HG02870 (cell line): ENCODE data around the gene TEKT1.
"Not testable (repeated sequence)": the region's sequence is repeated elsewhere in the genome, so short reads cannot be mapped to it uniquely, and the experiment has no call there.

Experiments
- ATAC-seq: cut with Tn5 transposase; IDR thresholded peaks from one replicate; pipeline ENCODE4 v1.9.1; 2021; ENCODE audit warnings: mild to moderate bottlenecking, moderate library complexity; ENCODE audit not compliant: unreplicated experiment

The TEKT1 gene

DNA sequence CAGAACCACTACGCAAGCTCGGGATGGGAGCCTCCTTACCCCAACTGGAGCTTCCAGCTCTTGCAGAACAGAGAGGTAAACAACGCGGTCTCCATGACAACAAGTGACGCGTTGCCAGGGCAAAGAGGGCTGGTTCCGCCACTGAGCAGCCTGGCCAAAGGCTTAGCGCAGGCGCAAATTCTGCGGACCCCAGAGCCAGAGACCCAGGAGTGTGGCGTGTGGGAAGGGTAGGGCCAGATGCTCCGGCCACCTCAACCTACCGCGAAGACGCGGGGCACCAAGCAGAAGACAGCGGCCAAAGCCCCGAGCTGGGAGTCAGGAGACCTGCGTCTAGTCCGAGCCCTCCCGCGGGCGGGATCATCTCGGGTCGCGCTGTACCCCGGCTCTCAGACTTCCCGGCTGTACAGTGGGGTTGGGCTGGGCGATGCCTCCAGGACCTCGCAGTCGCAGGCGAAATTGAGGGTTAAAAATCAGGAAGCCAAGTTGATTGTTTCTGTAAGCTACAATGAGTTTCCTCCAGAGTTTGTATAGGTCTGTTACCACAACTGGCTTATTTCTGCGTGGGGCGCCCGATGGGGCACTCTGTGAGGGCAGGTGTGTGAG is at the start of gene TEKT1:
TEKT1 (minus strand) TSS at position 69 of the 603 bp plus-strand sequence. CDS start 1,353 bp downstream, outside the sequence.
- no peak for ATAC-seq

DNA sequence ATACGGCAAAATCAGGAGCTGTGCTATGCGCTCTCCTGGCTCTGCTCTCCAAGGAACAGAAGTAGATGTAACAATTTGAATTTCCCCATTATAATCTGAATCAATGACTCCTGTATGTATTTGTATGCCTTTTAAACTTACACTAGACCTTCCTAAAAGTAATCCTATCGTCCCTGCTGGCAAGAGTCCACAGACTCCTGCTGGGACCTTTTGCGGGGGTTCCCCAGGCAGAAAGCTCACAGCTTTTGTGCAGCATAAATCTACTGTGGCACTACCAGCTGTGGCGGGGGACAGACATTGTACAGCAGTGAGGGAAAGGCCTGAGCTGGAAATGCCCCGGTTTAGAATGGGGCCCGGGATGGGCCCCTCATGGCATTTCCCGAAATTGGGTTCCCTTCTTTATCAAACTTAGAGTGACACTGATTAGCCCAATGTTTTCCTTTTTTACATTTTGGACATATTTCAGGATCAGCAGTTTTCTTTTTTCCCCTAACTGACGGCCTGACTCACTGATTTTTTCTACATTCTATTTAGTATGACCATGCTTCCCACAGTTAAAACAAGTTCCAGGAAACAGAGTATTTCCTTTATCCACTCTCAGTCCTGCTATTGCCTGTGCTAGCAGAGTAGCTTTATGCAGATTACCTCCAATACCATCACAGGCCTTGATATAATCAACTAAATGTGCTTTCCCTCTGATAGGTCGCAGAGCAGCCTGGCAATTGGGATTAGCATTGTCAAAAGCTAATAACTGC is 47.9 kb upstream of the TEKT1 start:
- not testable (repeated sequence) for ATAC-seq

DNA sequence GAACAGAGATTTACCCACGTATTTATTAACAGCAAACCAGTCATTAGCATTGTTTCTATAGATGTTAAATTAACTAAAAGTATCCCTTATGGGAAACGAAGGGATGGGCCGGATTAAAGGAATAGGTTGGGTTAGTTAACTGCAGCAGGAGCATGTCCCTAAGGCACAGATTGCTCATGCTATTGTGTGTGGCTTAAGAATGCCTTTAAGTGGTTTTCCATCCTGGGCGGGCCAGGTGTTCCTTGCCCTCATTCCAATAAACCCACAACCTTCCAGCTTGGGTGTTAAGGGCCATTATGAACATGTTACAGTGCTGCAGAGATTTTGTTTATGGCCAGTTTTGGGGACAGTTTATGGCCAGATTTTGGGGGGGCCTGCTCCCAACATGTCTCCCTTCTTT is 43.7 kb upstream of the TEKT1 start:
- not testable (repeated sequence) for ATAC-seq

DNA sequence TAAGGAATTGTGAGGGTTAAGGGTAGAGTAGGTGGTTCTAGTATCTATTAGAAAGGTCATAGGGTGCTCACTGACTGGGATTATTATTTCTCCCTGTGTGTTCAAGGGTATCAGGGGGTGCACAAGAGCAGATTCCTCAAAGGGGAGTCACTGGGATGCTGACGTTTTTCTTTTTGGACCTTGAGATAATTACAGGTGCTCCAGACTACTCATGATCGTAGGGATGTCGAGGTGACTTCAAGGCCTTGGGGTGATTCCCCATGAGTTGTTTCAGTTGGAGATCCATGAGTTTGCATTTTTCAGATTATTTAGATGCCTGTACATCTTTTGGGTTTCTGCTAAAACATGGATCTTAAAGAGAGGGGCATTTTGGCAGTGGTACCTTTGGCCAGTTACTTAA is 41.4 kb upstream of the TEKT1 start:
- ATAC-seq, result no peak

DNA sequence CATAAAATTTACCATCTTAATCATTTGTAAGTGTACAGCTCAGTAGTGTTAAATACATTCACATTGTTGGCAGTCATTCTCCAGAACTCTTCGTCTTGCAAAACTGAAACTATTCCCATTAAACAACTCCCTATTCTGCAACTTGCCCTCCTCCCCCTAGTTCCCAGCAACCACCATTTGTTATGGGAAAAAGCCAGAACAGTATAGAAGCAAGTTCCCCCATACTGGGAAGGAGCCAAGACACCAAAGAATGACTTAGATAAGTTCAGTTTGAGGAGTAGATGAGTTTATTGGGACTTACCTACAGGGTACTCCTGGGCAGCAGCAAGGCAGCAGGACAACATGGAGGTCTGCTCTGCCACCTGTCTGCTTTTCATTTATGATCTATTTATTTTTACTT is 39.3 kb upstream of the TEKT1 start:
- no peak for ATAC-seq

DNA sequence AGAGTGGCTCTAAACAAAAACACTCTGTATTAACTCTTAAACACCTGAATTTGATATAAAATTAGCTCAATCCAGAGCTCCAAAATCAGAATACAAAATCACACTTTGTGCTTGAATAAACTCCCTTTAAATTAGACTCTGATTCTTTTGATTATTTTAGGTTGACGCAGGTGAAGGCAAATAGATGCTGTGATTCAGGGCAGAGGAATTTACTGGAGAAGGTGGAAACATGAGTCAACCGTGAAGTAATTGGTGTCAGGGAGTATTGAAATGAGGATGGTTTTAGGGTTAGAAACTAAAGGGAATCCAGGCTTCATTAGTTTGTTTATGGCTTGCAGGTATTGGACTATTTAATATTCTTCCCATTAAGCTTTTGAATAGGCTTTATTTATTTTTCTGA is 37.1 kb upstream of the TEKT1 start:
- no peak for ATAC-seq

DNA sequence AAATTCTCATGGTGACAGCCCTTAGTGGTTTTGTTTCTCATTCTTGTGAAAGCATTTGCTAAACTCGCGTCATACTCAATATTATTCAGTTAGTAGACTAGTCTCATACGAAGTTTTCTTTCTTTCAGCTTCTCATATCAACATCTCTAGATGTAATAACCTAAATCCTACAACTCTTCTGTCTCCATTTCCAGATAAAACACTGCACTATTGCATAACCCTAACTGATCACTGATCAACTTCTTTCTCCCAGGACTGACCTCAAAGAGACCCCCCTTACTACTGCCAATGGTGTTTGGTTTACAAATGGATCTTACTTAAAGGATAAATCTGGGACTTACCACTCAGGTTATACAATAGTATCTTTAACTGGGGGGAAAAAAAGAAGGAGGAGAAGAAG is 36.3 kb upstream of the TEKT1 start:
- ATAC-seq, result no peak

DNA sequence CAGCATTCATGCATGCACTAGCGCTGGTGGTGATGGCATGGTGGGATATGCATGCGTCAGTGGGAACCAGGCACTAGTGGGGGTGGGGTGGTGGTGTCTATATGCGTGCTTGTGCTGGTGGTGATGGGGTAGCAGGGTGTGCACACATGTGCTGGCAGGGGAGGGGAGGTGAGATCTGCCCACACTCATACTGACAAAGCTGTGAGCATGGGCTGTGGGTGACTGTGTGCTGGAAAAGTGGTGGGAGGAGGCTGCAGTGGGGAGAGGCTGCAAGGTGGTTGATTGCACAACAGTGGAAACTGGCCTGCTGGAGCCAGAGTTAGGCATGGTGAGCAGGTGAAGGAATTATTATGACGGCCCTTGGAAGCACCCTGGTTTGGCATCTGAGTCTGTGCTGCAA is 31.3 kb upstream of the TEKT1 start:
- no peak for ATAC-seq

DNA sequence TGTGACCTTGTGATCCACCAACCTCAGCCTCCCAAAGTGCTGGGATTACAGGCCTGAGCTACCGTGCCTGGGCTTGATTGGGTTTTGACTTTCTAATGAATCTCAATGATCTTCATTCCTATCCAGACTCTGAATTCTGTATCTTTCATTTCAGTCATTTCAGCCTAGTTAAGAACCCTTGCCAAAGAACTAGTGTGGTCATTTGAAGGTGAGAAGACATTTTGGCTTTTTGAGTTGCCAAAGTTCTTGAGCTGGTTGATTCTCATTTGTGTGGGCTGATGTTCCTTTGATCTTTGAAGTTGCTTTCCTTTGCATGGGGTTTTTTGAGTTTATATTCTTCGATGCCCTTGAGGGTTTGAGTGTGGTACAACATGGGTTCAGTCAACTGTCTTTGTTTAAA is 30.6 kb upstream of the TEKT1 start:
- no peak for ATAC-seq

DNA sequence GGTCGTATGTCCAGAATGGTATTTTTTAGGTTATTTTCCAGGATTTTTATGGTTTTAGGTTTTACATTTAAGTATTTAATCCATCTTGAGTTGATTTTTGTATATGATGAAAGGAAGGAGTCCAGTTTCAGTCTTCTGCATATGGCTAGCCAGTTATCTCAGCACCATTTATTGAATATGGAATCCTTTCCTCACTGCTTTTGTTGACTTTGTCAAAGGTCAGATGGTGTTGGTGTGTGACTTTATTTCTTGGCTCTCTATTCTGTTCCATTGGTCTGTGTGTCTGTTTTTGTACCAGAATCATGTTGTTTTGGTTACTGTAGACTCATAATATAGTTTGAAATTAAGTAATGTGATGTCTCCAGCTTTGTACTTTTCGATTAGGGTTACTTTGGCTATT is 26.4 kb upstream of the TEKT1 start:
- ATAC-seq, result no peak

DNA sequence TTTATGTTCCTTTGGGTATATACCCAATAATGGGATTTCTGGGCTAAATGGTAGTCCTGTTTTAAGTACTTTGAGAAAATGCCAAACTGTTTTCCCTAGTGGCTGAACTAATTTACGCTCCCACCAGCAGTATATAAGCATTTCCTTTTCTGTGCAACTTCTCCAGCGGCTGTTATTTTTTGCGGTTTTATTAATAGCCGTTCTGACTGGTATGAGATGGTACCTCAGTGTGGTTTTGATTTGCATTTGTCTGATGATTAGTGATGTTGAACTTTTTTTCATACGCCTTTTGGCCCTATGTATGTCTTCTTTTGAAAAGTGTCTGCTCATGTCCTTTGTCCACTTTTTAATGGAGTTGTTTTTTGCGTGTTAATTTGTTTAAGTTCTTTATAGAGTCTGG is 25.8 kb upstream of the TEKT1 start:
- no peak for ATAC-seq

DNA sequence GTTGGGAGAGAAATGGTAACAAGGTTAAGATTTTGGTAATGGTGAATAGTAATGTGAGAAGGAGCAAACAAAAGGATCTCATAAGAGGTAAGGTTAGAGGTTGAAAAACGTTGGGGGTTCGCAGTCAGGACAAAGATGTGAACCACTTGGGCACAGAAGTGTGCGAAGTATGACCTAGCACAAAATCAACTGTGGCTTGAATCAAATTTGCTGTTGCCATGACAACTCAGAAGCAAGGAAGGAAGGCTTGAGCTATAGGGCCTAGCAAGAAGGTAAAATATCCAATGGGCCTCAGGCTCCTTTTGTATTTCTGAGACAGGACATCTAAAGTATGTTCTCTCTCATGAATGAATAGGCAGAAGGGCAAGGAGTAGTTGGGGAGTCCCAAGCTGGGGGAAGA is 24.5 kb upstream of the TEKT1 start:
- ATAC-seq, result no peak

DNA sequence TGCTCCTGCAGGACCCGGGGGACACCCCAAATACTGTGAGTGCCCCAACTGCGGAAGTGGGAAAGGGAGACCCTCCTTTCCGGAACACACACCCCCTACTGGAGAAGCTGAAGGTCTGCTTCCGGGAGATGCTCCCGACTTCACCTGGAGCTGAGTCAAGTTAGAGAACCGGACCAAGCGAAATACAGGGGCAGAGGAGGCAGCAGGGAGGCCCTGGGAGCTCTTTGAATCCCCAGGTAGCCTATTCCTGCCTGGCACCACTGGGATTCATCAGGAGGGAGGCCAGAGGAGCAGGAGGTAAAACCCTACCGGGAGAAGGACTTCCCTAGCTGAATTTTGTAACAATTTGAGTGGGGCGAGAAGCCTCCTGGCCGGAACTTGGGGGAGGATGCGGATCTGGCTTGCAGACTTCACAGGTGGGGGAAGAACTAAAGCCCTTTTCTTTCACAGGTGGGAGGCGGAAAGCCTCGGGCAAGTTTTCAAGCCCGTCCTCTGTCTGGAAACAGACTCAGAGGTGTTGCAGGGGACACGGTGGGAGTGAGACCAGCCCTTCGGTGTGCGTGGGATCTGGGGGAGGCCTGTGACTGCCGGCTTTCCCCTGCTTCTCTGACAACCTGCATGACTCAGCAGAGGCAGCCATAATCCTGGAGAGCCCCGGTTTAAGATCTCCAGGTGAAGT is 22.4 kb upstream of the TEKT1 start:
- no peak for ATAC-seq

DNA sequence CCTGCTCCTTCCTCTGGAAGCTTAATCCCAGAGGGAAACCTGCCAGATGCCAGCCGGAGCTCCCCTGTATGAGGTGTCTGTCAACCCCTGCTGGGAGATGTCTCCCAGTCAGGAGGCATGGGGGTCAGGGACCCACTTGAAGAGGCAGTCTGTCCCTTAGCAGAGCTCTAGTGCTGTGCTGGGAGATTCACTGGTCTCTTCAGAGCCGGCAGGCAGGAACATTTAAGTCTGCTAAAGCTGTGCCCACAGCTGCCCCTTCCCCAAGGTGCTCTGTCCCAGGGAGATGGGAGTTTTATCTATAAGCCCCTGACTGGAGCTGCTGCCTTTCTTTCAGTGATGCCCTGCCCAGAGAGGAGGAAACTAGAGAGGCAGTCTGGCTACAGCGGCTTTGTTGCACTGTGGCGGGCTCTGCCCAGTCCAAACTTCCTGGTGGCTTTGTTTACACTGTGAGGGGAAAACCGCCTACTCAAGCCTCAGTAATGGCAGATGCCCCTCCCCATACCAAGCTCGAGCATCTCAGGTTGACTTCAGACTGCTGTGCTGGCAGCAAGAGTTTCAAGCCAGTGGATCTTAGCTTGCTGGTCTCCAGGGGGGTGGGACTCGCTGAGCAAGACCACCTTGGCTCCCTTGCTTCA is 17.1 kb upstream of the TEKT1 start:
- ATAC-seq, result not testable (repeated sequence)

DNA sequence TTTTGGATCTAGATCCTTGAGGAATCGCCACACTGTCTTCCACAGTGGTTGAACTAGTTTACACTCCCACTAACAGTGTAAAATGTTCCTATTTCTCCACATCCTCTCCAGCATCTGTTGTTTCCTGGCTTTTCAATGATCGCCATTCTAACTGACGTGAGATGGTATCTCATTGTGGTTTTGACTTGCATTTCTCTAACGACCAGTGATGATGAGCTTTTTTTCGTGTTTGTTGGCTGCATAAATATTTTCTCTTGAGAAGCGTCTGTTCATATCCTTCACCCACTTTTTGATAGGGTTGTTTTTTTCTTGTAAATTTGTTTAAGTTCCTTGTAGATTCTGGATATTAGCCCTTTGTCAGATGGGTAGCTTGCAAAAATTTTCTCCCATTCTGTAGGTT is 14.6 kb upstream of the TEKT1 start:
- not testable (repeated sequence) for ATAC-seq

DNA sequence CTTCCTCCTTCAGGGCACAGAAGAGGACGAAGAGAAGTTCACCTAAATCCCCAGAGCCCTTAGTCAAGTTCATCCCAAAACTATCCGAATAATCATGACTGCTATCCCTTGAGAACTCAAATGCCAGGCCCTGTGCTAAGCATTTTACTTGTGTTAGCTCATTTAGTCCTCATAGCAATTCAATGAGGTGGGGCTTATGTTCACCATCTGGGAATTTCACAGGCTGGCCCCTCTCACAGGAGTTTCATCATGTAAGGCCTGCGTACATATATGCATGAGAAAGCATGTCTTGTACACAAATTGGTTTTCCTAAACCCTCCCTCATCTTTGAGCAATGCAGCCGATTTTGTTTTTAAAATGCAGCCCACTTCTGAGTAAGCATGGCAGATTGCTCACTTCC is 12.9 kb upstream of the TEKT1 start:
- ATAC-seq, result not testable (repeated sequence)

DNA sequence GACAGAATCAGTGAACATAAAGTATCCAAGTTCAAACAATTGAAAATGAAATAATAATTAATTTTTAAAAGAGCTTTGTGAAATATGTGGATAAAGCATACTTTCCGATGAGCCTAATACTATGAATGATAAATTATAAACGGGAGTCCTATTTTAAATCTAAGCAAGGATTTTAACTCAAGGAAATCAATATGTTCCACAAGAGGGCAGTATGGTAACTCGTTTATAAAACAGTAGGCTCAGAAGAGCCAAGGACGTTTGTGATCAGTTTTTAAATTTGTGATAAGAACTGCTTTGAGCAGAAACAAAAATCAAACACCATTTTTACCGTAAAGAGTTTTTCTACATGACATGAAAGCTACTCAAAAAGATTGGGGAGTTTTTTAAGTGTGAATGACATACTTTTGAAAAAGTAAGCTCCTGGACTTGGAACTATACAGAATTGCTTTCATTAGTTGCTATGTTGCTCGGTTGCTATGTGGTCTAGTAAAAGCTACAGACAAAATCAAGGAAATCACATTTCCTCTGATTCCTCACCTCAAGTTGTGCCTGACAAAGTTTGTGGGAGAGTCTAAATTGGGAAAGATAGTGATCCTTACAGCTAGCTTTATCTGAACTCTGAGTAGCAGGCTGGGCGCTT is 11.8 kb upstream of the TEKT1 start:
- no peak for ATAC-seq

DNA sequence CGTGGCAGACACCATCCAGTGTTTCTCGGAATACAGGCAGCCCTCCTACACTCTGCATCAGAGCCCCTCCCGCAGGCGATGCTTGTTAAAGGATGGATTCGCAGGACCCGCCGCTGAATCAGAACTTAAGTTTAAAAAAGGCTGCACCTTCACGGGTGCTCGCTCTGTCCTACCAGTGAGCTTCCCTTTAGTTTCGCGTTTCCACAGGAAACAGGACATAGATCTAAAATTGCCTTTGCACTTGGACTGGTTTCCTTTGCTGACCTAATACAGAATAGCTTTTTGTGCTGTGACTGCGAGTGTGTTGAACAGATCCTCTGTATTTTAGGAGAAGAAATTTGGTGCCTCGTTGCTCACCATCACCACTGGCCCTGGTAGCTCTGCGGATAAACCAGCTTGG is 10.2 kb upstream of the TEKT1 start:
- not testable (repeated sequence) for ATAC-seq

DNA sequence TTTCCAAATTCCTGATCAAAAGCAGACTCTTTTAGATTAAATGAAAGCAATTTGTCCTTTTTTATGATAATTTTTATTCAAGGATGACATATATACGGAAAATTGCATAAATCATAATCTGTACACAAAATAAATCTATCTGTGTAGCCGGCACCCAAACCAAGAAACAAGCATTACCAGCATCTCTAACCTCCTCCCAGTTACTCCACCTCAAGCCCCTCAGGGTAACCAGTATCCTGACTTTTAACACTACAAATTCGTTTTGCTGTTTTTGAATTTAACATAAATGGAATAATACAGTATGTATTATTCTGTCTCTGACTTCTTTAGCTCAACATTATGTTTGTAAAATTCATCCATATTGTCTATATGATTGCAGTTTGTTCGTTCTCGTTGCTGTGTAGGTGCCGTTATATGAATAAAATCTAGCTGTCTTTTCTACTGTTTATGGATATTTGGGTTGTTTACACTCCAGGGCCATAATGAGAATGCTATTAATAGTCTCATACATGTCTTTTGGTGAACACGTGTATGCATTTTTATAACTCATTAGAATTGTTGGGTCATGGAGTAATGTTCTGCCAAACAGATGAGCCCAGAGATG is 1.0 kb downstream of the TEKT1 start:
- ATAC-seq, result no peak

DNA sequence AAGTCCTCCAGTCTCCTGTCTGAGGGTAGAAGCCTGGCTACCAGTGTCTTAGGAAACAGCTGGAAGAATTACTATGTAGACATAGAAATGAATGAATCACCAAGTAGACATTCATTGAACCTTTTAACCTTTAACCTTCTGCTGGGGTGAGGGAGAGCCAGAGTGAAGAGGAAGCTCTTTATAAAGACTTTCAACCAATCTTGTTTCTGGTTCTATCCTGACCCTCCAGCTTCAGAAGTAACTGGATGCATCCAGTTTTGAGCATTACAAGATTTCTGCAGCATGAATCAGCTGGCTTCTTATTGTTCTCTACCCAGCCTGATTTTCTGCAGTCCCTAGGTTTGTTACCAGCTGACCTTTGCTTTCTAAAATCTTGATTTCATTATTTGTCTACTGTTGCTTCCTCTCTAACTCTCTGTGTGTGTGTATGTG is 8.5 kb downstream of the TEKT1 start:
- ATAC-seq, result no peak

DNA sequence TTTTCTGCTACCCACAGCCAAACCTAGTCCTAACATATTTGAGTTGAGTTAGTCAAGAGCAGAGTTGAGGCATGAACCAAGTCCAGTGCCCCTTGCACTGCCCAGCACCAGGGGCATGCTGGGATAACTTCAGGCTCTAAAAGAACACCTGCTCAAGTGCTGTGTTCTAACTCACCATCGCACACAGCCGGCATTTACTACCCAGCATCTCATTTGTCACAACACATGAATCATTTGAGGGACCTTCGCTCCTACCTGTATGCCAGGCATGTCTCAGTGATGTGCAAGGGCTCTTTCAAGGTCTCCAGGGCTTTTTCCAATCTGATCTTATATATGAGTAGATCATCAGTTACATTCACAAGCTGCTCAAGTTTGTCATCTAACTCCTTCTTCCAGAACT is 12.6 kb downstream of the TEKT1 start:
- ATAC-seq, result no peak
